CD4-positive, CD25-positive, alpha-beta regulatory T cell (primary cell): ENCODE data around the gene GMFB. TPM values are rescaled to one million over a fixed set of nuclear protein-coding genes. Genes with fewer than 3 reads are reported as not detected.
A peak's percentile ranks its signal among the peaks of the same experiment; 100 is the strongest.

Experiments
- ATAC-seq, 2 donors: fragments of 150-1000 bp; cut with Tn5 transposase; one replicate each; pipeline ENCODE4 v1.10.0; 2021; ENCODE audit warnings: low read depth in 2 of 2, moderate number of reproducible peaks in 2 of 2, moderate library complexity in 1 of 2
- DNase-seq, 3 donors: peaks; one replicate each; pipeline versions ENCODE4 v3.0.0 to v3.0.0-alpha.2; 2012 to 2022; ENCODE audit warnings: mixed read lengths in 1 of 3
- H3K27ac ChIP-seq: one replicate; pipeline ENCODE4 v1.7.0; 2013; ENCODE audit warnings: mild to moderate bottlenecking, low read length; ENCODE audit not compliant: insufficient read depth, poor library complexity, severe bottlenecking
- H3K27me3 ChIP-seq: one replicate; pipeline ENCODE4 v1.7.0; 2013; ENCODE audit warnings: low read length; ENCODE audit not compliant: control insufficient read depth, insufficient read depth
- H3K36me3 ChIP-seq: one replicate; pipeline ENCODE4 v1.7.0; 2013; ENCODE audit warnings: mild to moderate bottlenecking, low read length, moderate library complexity; ENCODE audit not compliant: control insufficient read depth, insufficient read depth
- H3K4me1 ChIP-seq: 2 replicates; pipeline ENCODE4 v1.7.0; 2013; ENCODE audit warnings: mild to moderate bottlenecking, low read length; ENCODE audit not compliant: insufficient read depth, control insufficient read depth, poor library complexity, severe bottlenecking
- H3K4me3 ChIP-seq: one replicate; pipeline ENCODE4 v1.7.0; 2013; ENCODE audit warnings: low read depth, mild to moderate bottlenecking, low read length, moderate library complexity
- H3K9me3 ChIP-seq, 2 experiments: 1 replicate in 1 of 2; 2 replicates in 1 of 2; pipeline ENCODE4 v1.7.0; 2013; ENCODE audit warnings: low read length in 2 of 2, mild to moderate bottlenecking in 1 of 2, moderate library complexity in 1 of 2; ENCODE audit not compliant: control insufficient read depth in 2 of 2
- H3K27ac Mint-ChIP-seq, 3 donors: one replicate each; pipeline ENCODE4 v1.8.0; 2020 to 2022; ENCODE audit warnings: mild to moderate bottlenecking in 3 of 3, mixed read lengths in 3 of 3, moderate library complexity in 2 of 3
- H3K27me3 Mint-ChIP-seq: one replicate; pipeline ENCODE4 v1.8.0; 2022; ENCODE audit warnings: mild to moderate bottlenecking, mixed read lengths
- H3K36me3 Mint-ChIP-seq: one replicate; pipeline ENCODE4 v1.8.0; 2020; ENCODE audit warnings: mixed read lengths
- H3K4me1 Mint-ChIP-seq, 4 donors: one replicate each; pipeline ENCODE4 v1.8.0; 2020 to 2022; ENCODE audit warnings: mixed read lengths in 4 of 4, mild to moderate bottlenecking in 1 of 4
- H3K4me3 Mint-ChIP-seq, 4 donors: one replicate each; pipeline ENCODE4 v1.8.0; 2020 to 2022; ENCODE audit warnings: mild to moderate bottlenecking in 4 of 4, mixed read lengths in 4 of 4, moderate library complexity in 3 of 4
- H3K9me3 Mint-ChIP-seq, 7 donors: one replicate each; pipeline ENCODE4 v1.8.0; 2020 to 2022; ENCODE audit warnings: mixed read lengths in 7 of 7, mild to moderate bottlenecking in 3 of 7, moderate library complexity in 2 of 7
- polyA plus RNA-seq, 4 donors: library from polyadenylated mRNA; unstranded; fragments of 300-500 nt; fragmentation: Illumina TruSeq; gene quantifications; one replicate each; pipeline ENCODE4 v1.2.3, GENCODE V29; 2021
- total RNA-seq: library from RNA; stranded (reverse); gene quantifications from one replicate; pipeline ENCODE4 v1.2.3, GENCODE V29; 2022

The GMFB gene
- total and polyA plus RNA-seq, 5 donors from 2014 or later = 16.3 to 30.7 (median 20.8) TPM

GRCh38 chr14:54490445-54491175, 1.8 kb upstream of the GMFB start:
- ATAC-seq (no peak), DNase-seq (no peak)
- Mint-ChIP-seq H3K4me1 (peaks cover 25 to 45% (median 33%) of the 10 kb centered on the region in 4 donors), H3K27me3 (peaks cover 4% of the 10 kb centered on the region), H3K27ac (peak overlapping the region in 2 of 3 donors; percentile 40 to 67), H3K36me3 (peaks cover 3% of the 10 kb centered on the region), H3K4me3 (peak overlapping the region in 3 of 4 donors; percentile 29 to 94 (median 38)), H3K9me3 (peaks cover 0 to 3% (median 0%) of the 10 kb centered on the region in 7 donors)
- Histone ChIP-seq H3K36me3 (no peaks in the 10 kb centered on the region), H3K4me3 (no peak overlapping the region), H3K9me3 (no peaks in the 10 kb centered on the region), H3K27ac (no peak overlapping the region), H3K4me1 (peaks cover 36% of the 10 kb centered on the region), H3K27me3 (no peaks in the 10 kb centered on the region)

- no peak for ATAC-seq
- Histone ChIP-seq H3K4me1 (peaks cover 44% of the 10 kb centered on the region), H3K27ac (peak overlapping the region; percentile 85), H3K9me3 (no peaks in the 10 kb centered on the region), H3K4me3 (peak overlapping the region; percentile 89), H3K27me3 (no peaks in the 10 kb centered on the region), H3K36me3 (no peaks in the 10 kb centered on the region)
- Mint-ChIP-seq H3K36me3 (peaks cover 3% of the 10 kb centered on the region), H3K4me1 (peaks cover 32 to 53% (median 40%) of the 10 kb centered on the region in 4 donors), H3K27me3 (peaks cover 4% of the 10 kb centered on the region), H3K27ac (peak overlapping the region; percentile 96 to 97 (median 97)), H3K4me3 (peak overlapping the region; percentile 92 to 94 (median 92)), H3K9me3 (peaks cover 0 to 3% (median 0%) of the 10 kb centered on the region in 7 donors)
- DNase-seq = no peak
Measured at GRCh38 chr14:54489731-54490444, 1.1 kb upstream of the GMFB start.

GRCh38 chr14:54489318-54489683, 521 bp upstream of the GMFB start:
- H3K4me3 ChIP-seq = peak overlapping the region; percentile 89
- Mint-ChIP-seq H3K36me3 (peaks cover 3% of the 10 kb centered on the region), H3K4me1 (peaks cover 38 to 59% (median 46%) of the 10 kb centered on the region in 4 donors), H3K4me3 (peak overlapping the region; percentile 92 to 94 (median 92)), H3K27me3 (peaks cover 4% of the 10 kb centered on the region), H3K27ac (peak overlapping the region; percentile 96 to 97 (median 97)), H3K9me3 (peaks cover 0 to 3% (median 0%) of the 10 kb centered on the region in 7 donors)
- no peaks in the 10 kb centered on the region for H3K27me3 ChIP-seq
- H3K36me3 ChIP-seq = no peaks in the 10 kb centered on the region
- DNase-seq (no peak), ATAC-seq (no peak)
- peak overlapping the region; percentile 85 for H3K27ac ChIP-seq
- peaks cover 46% of the 10 kb centered on the region for H3K4me1 ChIP-seq
- no peaks in the 10 kb centered on the region for H3K9me3 ChIP-seq

- Histone ChIP-seq H3K9me3 (no peaks in the 10 kb centered on the region), H3K27me3 (no peaks in the 10 kb centered on the region), H3K4me1 (peaks cover 46% of the 10 kb centered on the region), H3K4me3 (peak overlapping the region; percentile 86), H3K27ac (peak overlapping the region; percentile 85), H3K36me3 (no peaks in the 10 kb centered on the region)
- H3K9me3 Mint-ChIP-seq = peaks cover 0 to 3% (median 0%) of the 10 kb centered on the region in 7 donors
- peaks cover 3% of the 10 kb centered on the region for H3K36me3 Mint-ChIP-seq
- peaks cover 4% of the 10 kb centered on the region for H3K27me3 Mint-ChIP-seq
- H3K4me3 Mint-ChIP-seq = peak overlapping the region; percentile 92 to 97 (median 93)
- peak overlapping the region; percentile 94 to 99 (median 97) for H3K27ac Mint-ChIP-seq
- ATAC-seq = no peak
- no peak for DNase-seq
- H3K4me1 Mint-ChIP-seq = peaks cover 45 to 68% (median 56%) of the 10 kb centered on the region in 4 donors
Measured at GRCh38 chr14:54488318-54488645, 498 bp downstream of the GMFB start.

GRCh38 chr14:54487771-54488170, 1.0 kb downstream of the GMFB start:
- peaks cover 46% of the 10 kb centered on the region for H3K4me1 ChIP-seq
- H3K4me3 ChIP-seq = peak overlapping the region; percentile 86
- DNase-seq (no peak), ATAC-seq (no peak)
- peak overlapping the region; percentile 92 to 97 (median 93) for H3K4me3 Mint-ChIP-seq
- no peaks in the 10 kb centered on the region for H3K27me3 ChIP-seq
- H3K27me3 Mint-ChIP-seq = peaks cover 4% of the 10 kb centered on the region
- H3K9me3 ChIP-seq = no peaks in the 10 kb centered on the region
- H3K4me1 Mint-ChIP-seq = peaks cover 45 to 73% (median 61%) of the 10 kb centered on the region in 4 donors
- H3K36me3 Mint-ChIP-seq = peaks cover 6% of the 10 kb centered on the region
- peaks cover 0 to 3% (median 0%) of the 10 kb centered on the region in 7 donors for H3K9me3 Mint-ChIP-seq
- H3K27ac Mint-ChIP-seq = peak overlapping the region; percentile 94 to 99 (median 97)
- peak overlapping the region; percentile 85 for H3K27ac ChIP-seq
- peaks cover 4% of the 10 kb centered on the region for H3K36me3 ChIP-seq

GRCh38 chr14:54486685-54487084, 2.1 kb downstream of the GMFB start:
- Histone ChIP-seq H3K36me3 (peaks cover 13% of the 10 kb centered on the region), H3K9me3 (no peaks in the 10 kb centered on the region), H3K4me1 (peaks cover 46% of the 10 kb centered on the region), H3K4me3 (peak overlapping the region; percentile 61), H3K27ac (peak overlapping the region; percentile 25), H3K27me3 (no peaks in the 10 kb centered on the region)
- DNase-seq (peak in 1 of 3 donors; percentile 63), ATAC-seq (no peak)
- peaks cover 49 to 80% (median 66%) of the 10 kb centered on the region in 4 donors for H3K4me1 Mint-ChIP-seq
- H3K4me3 Mint-ChIP-seq = peak overlapping the region; percentile 92 to 97 (median 93)
- H3K27me3 Mint-ChIP-seq = peaks cover 4% of the 10 kb centered on the region
- peaks cover 13% of the 10 kb centered on the region for H3K36me3 Mint-ChIP-seq
- peaks cover 0 to 3% (median 0%) of the 10 kb centered on the region in 7 donors for H3K9me3 Mint-ChIP-seq
- H3K27ac Mint-ChIP-seq = peak overlapping the region; percentile 52 to 97 (median 89)

GRCh38 chr14:54483846-54484245, 4.9 kb downstream of the GMFB start:
- Mint-ChIP-seq H3K36me3 (peaks cover 14% of the 10 kb centered on the region), H3K27ac (peak overlapping the region; percentile 0 to 58 (median 26)), H3K4me3 (peak overlapping the region in 3 of 4 donors; percentile 10 to 94 (median 40)), H3K4me1 (peaks cover 39 to 67% (median 54%) of the 10 kb centered on the region in 4 donors), H3K9me3 (peaks cover 0 to 1% (median 0%) of the 10 kb centered on the region in 7 donors), H3K27me3 (peaks cover 4% of the 10 kb centered on the region)
- H3K27ac ChIP-seq = peak overlapping the region; percentile 62
- peaks cover 34% of the 10 kb centered on the region for H3K36me3 ChIP-seq
- ATAC-seq (no peak), DNase-seq (no peak)
- H3K27me3 ChIP-seq = no peaks in the 10 kb centered on the region
- H3K4me1 ChIP-seq = peaks cover 35% of the 10 kb centered on the region
- H3K9me3 ChIP-seq = no peaks in the 10 kb centered on the region
- peak overlapping the region; percentile 8 for H3K4me3 ChIP-seq
